MCF 10A (cell line): Measurements from ENCODE around the gene CFAP58. TPM values are rescaled to one million over a fixed set of nuclear protein-coding genes. Genes with fewer than 3 reads are reported as not detected.

Experiments used
- BruUV-seq: library from RNA; stranded (reverse); fragments of 400-500 nt; replicated peaks from 2 replicates; lab custom pipeline; 2021; lab: Mats Ljungman, UMichigan
- CTCF ChIA-PET: fragments of 300-600 bp; sonication (Branson Sonifier 250); formaldehyde crosslinking; extraction: SDS; loops from one replicate; lab custom pipeline; 2021; ENCODE audit warnings: antibody characterized with exemption, inconsistent platforms; lab: Yijun Ruan, JAX
- POLR2A ChIA-PET: fragments of 300-600, 350-650 bp; sonication (Branson Sonifier 250); formaldehyde crosslinking; extraction: SDS; loops from one replicate; lab custom pipeline; 2020; ENCODE audit warnings: antibody characterized with exemption, inconsistent platforms; lab: Yijun Ruan, JAX
- DNase-seq: peaks from one replicate; pipeline ENCODE4 v3.0.0-alpha.2; 2018; ENCODE audit not compliant: unreplicated experiment
- H3K27ac Mint-ChIP-seq: one replicate; pipeline ENCODE4 v1.8.0; 2022; ENCODE audit warnings: mild to moderate bottlenecking, low read depth, mixed read lengths; ENCODE audit not compliant: unreplicated experiment
- H3K27me3 Mint-ChIP-seq: one replicate; pipeline ENCODE4 v1.8.0; 2022; ENCODE audit warnings: mixed read lengths; ENCODE audit not compliant: insufficient read depth, unreplicated experiment
- H3K36me3 Mint-ChIP-seq: one replicate; pipeline ENCODE4 v1.8.0; 2022; ENCODE audit warnings: mild to moderate bottlenecking, moderate library complexity, mixed read lengths; ENCODE audit not compliant: insufficient read depth, unreplicated experiment
- H3K4me1 Mint-ChIP-seq: one replicate; pipeline ENCODE4 v1.8.0; 2022; ENCODE audit warnings: mixed read lengths; ENCODE audit not compliant: insufficient read depth, unreplicated experiment
- H3K4me3 Mint-ChIP-seq: one replicate; pipeline ENCODE4 v1.8.0; 2022; ENCODE audit warnings: mild to moderate bottlenecking, moderate library complexity, mixed read lengths; ENCODE audit not compliant: unreplicated experiment
- H3K9me3 Mint-ChIP-seq: one replicate; pipeline ENCODE4 v1.8.0; 2022; ENCODE audit warnings: mixed read lengths; ENCODE audit not compliant: unreplicated experiment
- CTCF ChIP-seq: fragments of 200-600 bp; IDR thresholded peaks from one replicate; pipeline ENCODE4 v1.8.0; 2022; ENCODE audit warnings: antibody characterized with exemption, mild to moderate bottlenecking; ENCODE audit not compliant: unreplicated experiment
- intact Hi-C: fragments of 100-400 bp; cut with micrococcal nuclease; formaldehyde crosslinking; loops from 2 replicates; pipeline ENCODE4 v1.14.1; 2022
- total RNA-seq: library from RNA; stranded (reverse); gene quantifications from 2 replicates; pipeline ENCODE4 v1.2.3, GENCODE V29; 2022

The CFAP58 gene
- total RNA-seq, 1 experiment from 2014 or later, result 0.89 TPM

GRCh38 chr10:104446151-104446550, 92.5 kb downstream of the CFAP58 start:
- intact Hi-C loops, result no loop called here
- ChIA-PET CTCF (no interaction called here), POLR2A (interaction anchor here (0.6 kb wide), 1 partner anchor 22 kb away, joined by 4 read pairs; no protein-coding TSS in a partner anchor)
- Mint-ChIP-seq H3K4me3 (no peak overlapping the region), H3K9me3 (no peaks in the 10 kb centered on the region), H3K27me3 (no peaks in the 10 kb centered on the region), H3K36me3 (no peaks in the 10 kb centered on the region), H3K4me1 (peaks cover 55% of the 10 kb centered on the region), H3K27ac (no peak overlapping the region)
- BruUV-seq, result no TSS peak
- no peak for TF ChIP-seq CTCF
- no peak for DNase-seq

GRCh38 chr10:104447331-104447730, 93.7 kb downstream of the CFAP58 start:
- H3K4me1 Mint-ChIP-seq, result peaks cover 49% of the 10 kb centered on the region
- CTCF ChIA-PET, result interaction anchor here (0.6 to 1.4 kb wide), 4 partner anchors 9 to 590 kb away, joined by 3 to 5 read pairs (median 3); no protein-coding TSS in a partner anchor
- no peaks in the 10 kb centered on the region for H3K27me3 Mint-ChIP-seq
- intact Hi-C loops, result no loop called here
- no peak for TF ChIP-seq CTCF
- H3K27ac Mint-ChIP-seq, result peak overlapping the region; percentile 55
- H3K4me3 Mint-ChIP-seq, result no peak overlapping the region
- no TSS peak for BruUV-seq
- H3K9me3 Mint-ChIP-seq, result no peaks in the 10 kb centered on the region
- POLR2A ChIA-PET, result no interaction called here
- DNase-seq, result peak; percentile 24
- no peaks in the 10 kb centered on the region for H3K36me3 Mint-ChIP-seq

- Mint-ChIP-seq H3K27me3 (no peaks in the 10 kb centered on the region), H3K4me1 (peaks cover 54% of the 10 kb centered on the region), H3K27ac (peak overlapping the region; percentile 55), H3K9me3 (no peaks in the 10 kb centered on the region), H3K36me3 (no peaks in the 10 kb centered on the region), H3K4me3 (no peak overlapping the region)
- BruUV-seq, result no TSS peak
- ChIA-PET CTCF (interaction anchor here (0.6 to 1.4 kb wide), 4 partner anchors 8 to 161 kb away, joined by 3 to 5 read pairs (median 3); no protein-coding TSS in a partner anchor), POLR2A (no interaction called here)
- intact Hi-C loops, result no loop called here
- no peak for TF ChIP-seq CTCF
- no peak for DNase-seq
Measured at GRCh38 chr10:104447906-104448305, 94.3 kb downstream of the CFAP58 start.

GRCh38 chr10:104449391-104449790, 95.8 kb downstream of the CFAP58 start:
- H3K4me3 Mint-ChIP-seq, result no peak overlapping the region
- H3K27me3 Mint-ChIP-seq, result no peaks in the 10 kb centered on the region
- peaks cover 62% of the 10 kb centered on the region for H3K4me1 Mint-ChIP-seq
- no peaks in the 10 kb centered on the region for H3K9me3 Mint-ChIP-seq
- no TSS peak for BruUV-seq
- intact Hi-C loops, result no loop called here
- no peaks in the 10 kb centered on the region for H3K36me3 Mint-ChIP-seq
- no peak for TF ChIP-seq CTCF
- ChIA-PET POLR2A (no interaction called here), CTCF (interaction anchor here (1.4 kb wide), 1 partner anchor 25 kb away, joined by 3 read pairs; no protein-coding TSS in a partner anchor)
- no peak for DNase-seq
- no peak overlapping the region for H3K27ac Mint-ChIP-seq
